Measurements from ENCODE around the gene RABL6.
A peak's percentile ranks its signal among the peaks of the same experiment; 100 is the strongest.
"Not testable (repeated sequence)": the region's sequence is repeated elsewhere in the genome, so short reads cannot be mapped to it uniquely, and the experiment has no call there.

Gene RABL6

GRCh38 chr9:136821826-136822544 is 14.2 kb downstream of the RABL6 start:
- peak in 1 of 14 donors; percentile 83 for DNase-seq

- peak in 1 of 14 donors; percentile 83 for DNase-seq
Measured at GRCh38 chr9:136823136-136824046, 15.6 kb downstream of the RABL6 start.

GRCh38 chr9:136824496-136825225 is 16.9 kb downstream of the RABL6 start:
- DNase-seq, result no peak

GRCh38 chr9:136825295-136826187 is 17.8 kb downstream of the RABL6 start:
- DNase-seq, result peak in 1 of 14 donors; percentile 42

GRCh38 chr9:136826188-136826541 is 18.4 kb downstream of the RABL6 start:
- DNase-seq, result no peak

GRCh38 chr9:136826703-136827582 is 19.2 kb downstream of the RABL6 start:
- no peak for DNase-seq

GRCh38 chr9:136827794-136828473 is 20.2 kb downstream of the RABL6 start:
- DNase-seq, result no peak

- no peak for DNase-seq
Measured at GRCh38 chr9:136828474-136829140, 20.9 kb downstream of the RABL6 start.

GRCh38 chr9:136829412-136829811 is 21.7 kb downstream of the RABL6 start:
- no peak for DNase-seq

- peak in 1 of 14 donors; percentile 56 for DNase-seq
Measured at GRCh38 chr9:136829981-136830885, 22.5 kb downstream of the RABL6 start.

- DNase-seq, result no peak
Measured at GRCh38 chr9:136831002-136831719, 23.4 kb downstream of the RABL6 start.

- DNase-seq, result no peak
Measured at GRCh38 chr9:136831720-136832104, 24.0 kb downstream of the RABL6 start.

GRCh38 chr9:136832581-136832980 is 24.8 kb downstream of the RABL6 start:
- DNase-seq, result no peak

GRCh38 chr9:136833381-136834048 is 25.8 kb downstream of the RABL6 start:
- not testable (repeated sequence) for DNase-seq

GRCh38 chr9:136835162-136835931 is 27.6 kb downstream of the RABL6 start:
- no peak for DNase-seq
